ENCODE results near the gene CDC42SE2.

DNA sequence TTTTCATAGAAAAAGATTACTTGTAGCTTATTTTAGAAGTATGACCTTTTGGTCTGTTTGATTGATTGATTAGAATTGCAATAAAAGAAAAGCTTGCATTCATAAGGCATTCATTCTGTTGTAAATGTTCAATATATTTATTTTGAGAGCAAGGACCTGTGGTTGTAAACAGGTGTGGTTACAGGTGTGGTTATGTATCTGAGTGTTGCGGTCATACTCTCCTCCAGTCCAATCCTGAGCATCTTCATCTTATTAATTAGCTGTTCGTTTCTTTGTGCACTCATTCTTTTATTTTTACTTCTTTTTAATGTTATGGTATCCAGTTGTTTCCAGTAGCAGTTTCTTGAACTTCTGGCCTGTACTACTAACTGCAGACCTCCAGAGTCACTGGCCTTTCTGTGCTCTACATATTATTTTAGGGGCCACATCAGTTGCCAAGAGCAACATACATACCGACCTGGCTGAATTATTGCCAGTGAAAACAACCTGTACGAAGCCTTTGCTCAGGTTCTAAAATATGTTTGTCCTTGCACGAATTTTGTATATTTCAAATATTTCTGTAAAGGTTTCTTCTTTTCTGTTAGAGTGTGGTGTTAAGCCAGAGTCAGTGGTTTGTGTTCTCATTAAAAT, 128.7 kb downstream of the CDC42SE2 start:
- no peak for TF ChIP-seq EZH2 (IDR thresholded peaks at IDR 0.05; ENCODE audit: insufficient read depth, low read length)
- TF ChIP-seq, protein P1, sequence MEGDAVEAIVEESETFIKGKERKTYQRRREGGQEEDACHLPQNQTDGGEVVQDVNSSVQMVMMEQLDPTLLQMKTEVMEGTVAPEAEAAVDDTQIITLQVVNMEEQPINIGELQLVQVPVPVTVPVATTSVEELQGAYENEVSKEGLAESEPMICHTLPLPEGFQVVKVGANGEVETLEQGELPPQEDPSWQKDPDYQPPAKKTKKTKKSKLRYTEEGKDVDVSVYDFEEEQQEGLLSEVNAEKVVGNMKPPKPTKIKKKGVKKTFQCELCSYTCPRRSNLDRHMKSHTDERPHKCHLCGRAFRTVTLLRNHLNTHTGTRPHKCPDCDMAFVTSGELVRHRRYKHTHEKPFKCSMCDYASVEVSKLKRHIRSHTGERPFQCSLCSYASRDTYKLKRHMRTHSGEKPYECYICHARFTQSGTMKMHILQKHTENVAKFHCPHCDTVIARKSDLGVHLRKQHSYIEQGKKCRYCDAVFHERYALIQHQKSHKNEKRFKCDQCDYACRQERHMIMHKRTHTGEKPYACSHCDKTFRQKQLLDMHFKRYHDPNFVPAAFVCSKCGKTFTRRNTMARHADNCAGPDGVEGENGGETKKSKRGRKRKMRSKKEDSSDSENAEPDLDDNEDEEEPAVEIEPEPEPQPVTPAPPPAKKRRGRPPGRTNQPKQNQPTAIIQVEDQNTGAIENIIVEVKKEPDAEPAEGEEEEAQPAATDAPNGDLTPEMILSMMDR (IDR thresholded peaks at IDR 0.05; ENCODE audit: insufficient read depth, low read depth, low read length), result no peak
